Endodermal cell (in vitro differentiated cells): ENCODE results near the gene FERMT3. TPM values are rescaled to one million over a fixed set of nuclear protein-coding genes. Genes with fewer than 3 reads are reported as not detected.

ENCODE experiments used
- DNase-seq: peaks from one replicate; pipeline ENCODE4 v3.0.0-alpha.2; 2017
- H3K27ac ChIP-seq: 2 replicates; pipeline ENCODE4 v1.5.1; 2013; ENCODE audit warnings: mild to moderate bottlenecking, low read depth, low read length, moderate library complexity
- H3K27me3 ChIP-seq: 2 replicates; pipeline ENCODE4 v1.6.1; 2013; ENCODE audit warnings: mild to moderate bottlenecking, low read length, moderate library complexity; ENCODE audit not compliant: insufficient read depth, control insufficient read depth, poor library complexity, severe bottlenecking
- H3K36me3 ChIP-seq: 2 replicates; pipeline ENCODE4 v1.7.0; 2013; ENCODE audit warnings: mild to moderate bottlenecking, low read length, moderate library complexity; ENCODE audit not compliant: control insufficient read depth, insufficient read depth
- H3K4me1 ChIP-seq: one replicate; pipeline ENCODE4 v1.7.0; 2013; ENCODE audit warnings: low read length; ENCODE audit not compliant: control insufficient read depth, insufficient read depth
- H3K4me3 ChIP-seq: 2 replicates; pipeline ENCODE4 v1.5.1; 2013; ENCODE audit warnings: mild to moderate bottlenecking, low read length, moderate library complexity
- H3K9ac ChIP-seq: 2 replicates; pipeline ENCODE4 v1.6.1; 2013; ENCODE audit warnings: mild to moderate bottlenecking, low read length, moderate library complexity; ENCODE audit not compliant: poor library complexity, severe bottlenecking; ENCODE audit errors: extremely low read depth
- H3K9me3 ChIP-seq: 2 replicates; pipeline ENCODE4 v1.6.1; 2013; ENCODE audit warnings: mild to moderate bottlenecking, low read length, moderate library complexity; ENCODE audit not compliant: control insufficient read depth
- H3K27ac Mint-ChIP-seq: 2 replicates; pipeline ENCODE4 v1.8.0; 2020; ENCODE audit warnings: mixed read lengths
- H3K27me3 Mint-ChIP-seq: 2 replicates; pipeline ENCODE4 v1.8.0; 2021; ENCODE audit warnings: mild to moderate bottlenecking, mixed read lengths; ENCODE audit not compliant: insufficient read depth
- H3K36me3 Mint-ChIP-seq: 2 replicates; pipeline ENCODE4 v1.8.0; 2020; ENCODE audit warnings: low read depth, mixed read lengths
- H3K4me1 Mint-ChIP-seq: 2 replicates; pipeline ENCODE4 v1.8.0; 2020; ENCODE audit warnings: mixed read lengths
- H3K4me3 Mint-ChIP-seq: 2 replicates; pipeline ENCODE4 v1.8.0; 2020; ENCODE audit warnings: mild to moderate bottlenecking, moderate library complexity, mixed read lengths
- H3K9me3 Mint-ChIP-seq: 2 replicates; pipeline ENCODE4 v1.8.0; 2020; ENCODE audit warnings: mild to moderate bottlenecking, mixed read lengths
- WGBS, 2 experiments: methylation state at CpG; one replicate each; pipeline versions ENCODE4 v1.1.5 to v1.1.7; 2013; ENCODE audit warnings: missing lambda C conversion rate in 2 of 2, mixed read lengths in 1 of 2; ENCODE audit not compliant: insufficient coverage in 1 of 2, insufficient read length in 1 of 2; 5-methylcytosine and 5-hydroxymethylcytosine counted together
- total RNA-seq, 2 donors: library from RNA; stranded (reverse); fragmentation: NEBNext Ultra II Directional in 1 of 2; extraction: Animal tissue kit (Norgen Biotek cat#: 25700) in 1 of 2; gene quantifications; 2 replicates in 1 of 2; 3 replicates in 1 of 2; pipeline ENCODE4 v1.2.1, GENCODE V29; 2021
- TF ChIP-seq, protein P1 (sequence below): fragments of 200-600 bp; sonication (generic); conservative IDR thresholded peaks from 2 replicates; pipeline ENCODE4 v1.5.0; 2021; ENCODE audit warnings: antibody characterized with exemption, mild to moderate bottlenecking

FERMT3 gene
- total RNA-seq, 2 donors from 2014 or later = 4.2 to 5.3 TPM

- Mint-ChIP-seq H3K4me3 (no peak overlapping the region), H3K27ac (no peak overlapping the region), H3K9me3 (no peaks in the 10 kb centered on the region), H3K4me1 (peaks cover 3% of the 10 kb centered on the region), H3K27me3 (no peaks in the 10 kb centered on the region), H3K36me3 (peaks cover 14% of the 10 kb centered on the region)
- Histone ChIP-seq H3K4me1 (no peaks in the 10 kb centered on the region), H3K36me3 (peaks cover 5% of the 10 kb centered on the region), H3K4me3 (no peak overlapping the region), H3K27ac (no peak overlapping the region), H3K9ac (no peak overlapping the region), H3K27me3 (no peaks in the 10 kb centered on the region), H3K9me3 (no peaks in the 10 kb centered on the region)
- no peak for DNase-seq
- TF ChIP-seq, protein P1, sequence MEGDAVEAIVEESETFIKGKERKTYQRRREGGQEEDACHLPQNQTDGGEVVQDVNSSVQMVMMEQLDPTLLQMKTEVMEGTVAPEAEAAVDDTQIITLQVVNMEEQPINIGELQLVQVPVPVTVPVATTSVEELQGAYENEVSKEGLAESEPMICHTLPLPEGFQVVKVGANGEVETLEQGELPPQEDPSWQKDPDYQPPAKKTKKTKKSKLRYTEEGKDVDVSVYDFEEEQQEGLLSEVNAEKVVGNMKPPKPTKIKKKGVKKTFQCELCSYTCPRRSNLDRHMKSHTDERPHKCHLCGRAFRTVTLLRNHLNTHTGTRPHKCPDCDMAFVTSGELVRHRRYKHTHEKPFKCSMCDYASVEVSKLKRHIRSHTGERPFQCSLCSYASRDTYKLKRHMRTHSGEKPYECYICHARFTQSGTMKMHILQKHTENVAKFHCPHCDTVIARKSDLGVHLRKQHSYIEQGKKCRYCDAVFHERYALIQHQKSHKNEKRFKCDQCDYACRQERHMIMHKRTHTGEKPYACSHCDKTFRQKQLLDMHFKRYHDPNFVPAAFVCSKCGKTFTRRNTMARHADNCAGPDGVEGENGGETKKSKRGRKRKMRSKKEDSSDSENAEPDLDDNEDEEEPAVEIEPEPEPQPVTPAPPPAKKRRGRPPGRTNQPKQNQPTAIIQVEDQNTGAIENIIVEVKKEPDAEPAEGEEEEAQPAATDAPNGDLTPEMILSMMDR = no peak
- WGBS, 2 experiments = 91 to 93% methylated on average over 9 to 17 of the region's 17 CpGs
Observed at GRCh38 chr11:64220271-64220670, 13.8 kb downstream of the FERMT3 start.

DNA sequence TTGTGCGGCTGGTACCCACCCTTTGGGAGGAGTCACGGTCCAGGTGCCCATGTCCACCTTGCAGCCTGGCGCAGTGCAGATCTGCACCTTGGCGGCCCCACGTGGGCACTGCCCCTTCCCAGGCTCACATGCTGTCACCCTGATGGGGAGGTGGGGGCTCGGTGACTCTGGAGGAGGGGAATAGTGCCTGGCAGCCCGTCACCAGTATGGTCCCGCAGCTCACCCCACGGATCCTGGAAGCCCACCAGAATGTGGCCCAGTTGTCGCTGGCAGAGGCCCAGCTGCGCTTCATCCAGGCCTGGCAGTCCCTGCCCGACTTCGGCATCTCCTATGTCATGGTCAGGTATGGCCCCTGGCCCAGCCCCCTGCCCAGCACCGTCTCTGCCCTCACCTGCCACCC is 14.3 kb downstream of the FERMT3 start:
- H3K9me3 ChIP-seq = no peaks in the 10 kb centered on the region
- H3K9me3 Mint-ChIP-seq = no peaks in the 10 kb centered on the region
- peaks cover 9% of the 10 kb centered on the region for H3K36me3 Mint-ChIP-seq
- TF ChIP-seq, protein P1 = no peak
- no peak overlapping the region for H3K9ac ChIP-seq
- H3K4me1 Mint-ChIP-seq = peaks cover 5% of the 10 kb centered on the region
- no peaks in the 10 kb centered on the region for H3K27me3 Mint-ChIP-seq
- DNase-seq = no peak
- WGBS, 2 experiments = 94 to 100% methylated on average over 12 to 14 of the region's 14 CpGs
- H3K4me1 ChIP-seq = no peaks in the 10 kb centered on the region
- H3K4me3 Mint-ChIP-seq = no peak overlapping the region
- no peak overlapping the region for H3K27ac Mint-ChIP-seq
- H3K36me3 ChIP-seq = peaks cover 5% of the 10 kb centered on the region
- no peak overlapping the region for H3K4me3 ChIP-seq
- no peaks in the 10 kb centered on the region for H3K27me3 ChIP-seq
- H3K27ac ChIP-seq = no peak overlapping the region

DNA sequence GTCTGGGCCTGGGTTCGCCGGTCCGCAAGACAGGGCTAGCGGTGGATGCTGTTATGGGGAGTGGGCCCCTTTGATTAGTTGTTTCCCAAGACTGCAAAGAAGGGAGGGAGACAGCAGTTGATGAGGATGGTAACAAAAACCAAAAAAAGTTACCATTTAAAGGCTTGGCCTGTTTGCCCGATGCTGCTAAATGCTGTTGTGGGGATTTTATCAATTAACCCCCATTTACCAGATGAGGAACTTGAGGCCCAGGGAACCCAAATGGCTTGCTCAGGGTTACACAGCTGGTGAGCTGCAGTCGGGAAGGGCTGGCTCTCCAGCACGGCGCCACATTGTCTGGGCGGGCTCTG is 16.1 kb downstream of the FERMT3 start:
- H3K36me3 Mint-ChIP-seq = peaks cover 3% of the 10 kb centered on the region
- no peak overlapping the region for H3K4me3 ChIP-seq
- peaks cover 4% of the 10 kb centered on the region for H3K4me1 ChIP-seq
- no peak overlapping the region for H3K27ac Mint-ChIP-seq
- 89% methylated on average over 9 of the region's 9 CpGs for WGBS, 2 experiments
- no peaks in the 10 kb centered on the region for H3K27me3 ChIP-seq
- H3K4me3 Mint-ChIP-seq = no peak overlapping the region
- peaks cover 5% of the 10 kb centered on the region for H3K36me3 ChIP-seq
- H3K27me3 Mint-ChIP-seq = no peaks in the 10 kb centered on the region
- H3K9ac ChIP-seq = no peak overlapping the region
- H3K9me3 Mint-ChIP-seq = no peaks in the 10 kb centered on the region
- no peak overlapping the region for H3K27ac ChIP-seq
- H3K9me3 ChIP-seq = no peaks in the 10 kb centered on the region
- TF ChIP-seq, protein P1 = no peak
- peaks cover 10% of the 10 kb centered on the region for H3K4me1 Mint-ChIP-seq
- no peak for DNase-seq
